ENCODE data around the gene RAD51B.

DNA sequence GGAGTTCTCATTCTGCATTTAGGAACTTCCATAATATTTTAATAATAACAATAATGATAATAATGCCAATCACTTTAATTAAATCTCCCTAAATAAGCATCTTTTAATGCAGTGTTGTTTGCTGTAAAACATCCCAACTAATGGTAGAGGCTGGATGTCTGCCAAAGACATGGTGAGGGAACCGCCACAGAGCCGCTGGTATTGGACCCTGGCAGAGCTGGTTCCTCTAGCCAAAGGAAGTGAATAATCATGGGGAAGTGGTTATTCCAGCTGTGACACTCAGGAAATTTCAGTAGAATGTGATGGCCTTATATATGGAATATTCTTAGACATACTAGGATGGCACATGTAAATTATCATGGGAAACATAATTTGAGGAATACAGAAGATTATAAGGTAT is 490.0 kb downstream of the RAD51B start:
- TF ChIP-seq, protein P1, sequence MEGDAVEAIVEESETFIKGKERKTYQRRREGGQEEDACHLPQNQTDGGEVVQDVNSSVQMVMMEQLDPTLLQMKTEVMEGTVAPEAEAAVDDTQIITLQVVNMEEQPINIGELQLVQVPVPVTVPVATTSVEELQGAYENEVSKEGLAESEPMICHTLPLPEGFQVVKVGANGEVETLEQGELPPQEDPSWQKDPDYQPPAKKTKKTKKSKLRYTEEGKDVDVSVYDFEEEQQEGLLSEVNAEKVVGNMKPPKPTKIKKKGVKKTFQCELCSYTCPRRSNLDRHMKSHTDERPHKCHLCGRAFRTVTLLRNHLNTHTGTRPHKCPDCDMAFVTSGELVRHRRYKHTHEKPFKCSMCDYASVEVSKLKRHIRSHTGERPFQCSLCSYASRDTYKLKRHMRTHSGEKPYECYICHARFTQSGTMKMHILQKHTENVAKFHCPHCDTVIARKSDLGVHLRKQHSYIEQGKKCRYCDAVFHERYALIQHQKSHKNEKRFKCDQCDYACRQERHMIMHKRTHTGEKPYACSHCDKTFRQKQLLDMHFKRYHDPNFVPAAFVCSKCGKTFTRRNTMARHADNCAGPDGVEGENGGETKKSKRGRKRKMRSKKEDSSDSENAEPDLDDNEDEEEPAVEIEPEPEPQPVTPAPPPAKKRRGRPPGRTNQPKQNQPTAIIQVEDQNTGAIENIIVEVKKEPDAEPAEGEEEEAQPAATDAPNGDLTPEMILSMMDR (IDR thresholded peaks at IDR 0.05; ENCODE audit: poor library complexity), result no peak
- TF ChIP-seq EZH2phosphoT487 (IDR thresholded peaks at IDR 0.05; ENCODE audit: low read depth, severe bottlenecking, unreplicated experiment) (no peak), EZH2 (IDR thresholded peaks at IDR 0.05; ENCODE audit: borderline replicate concordance) (no peak)

All from hepatocyte (in vitro differentiated cells).